ENCODE results near the gene ZNF684.

GRCh38 chr1:40507973-40508372 is 23.5 kb upstream of the ZNF684 start:
- TF ChIP-seq GATA2 (IDR thresholded peaks at IDR 0.05; ENCODE audit: low read depth, low read length) (no peak), GATA3 (IDR thresholded peaks at IDR 0.05; ENCODE audit: low read depth, low read length) (no peak)
